Activated T-cell treated with anti-CD3 and anti-CD28 coated beads, Interleukin-2, amount 50 U/mL, for 24 hours (primary cell): ENCODE measurements around the gene EML1.
A peak's percentile ranks its signal among the peaks of the same experiment; 100 is the strongest.

Source experiments
- DNase-seq: peaks from one replicate; pipeline ENCODE4 v3.0.0-alpha.2; 2020
- H3K27ac Mint-ChIP-seq: 2 replicates; pipeline ENCODE4 v1.8.0; 2020; ENCODE audit warnings: mild to moderate bottlenecking, mixed read lengths
- H3K27me3 Mint-ChIP-seq: 2 replicates; pipeline ENCODE4 v1.8.0; 2020; ENCODE audit warnings: mixed read lengths
- H3K36me3 Mint-ChIP-seq: 2 replicates; pipeline ENCODE4 v1.8.0; 2020; ENCODE audit warnings: low read depth, mixed read lengths
- H3K4me1 Mint-ChIP-seq: 2 replicates; pipeline ENCODE4 v1.8.0; 2020; ENCODE audit warnings: low read depth, mixed read lengths
- H3K4me3 Mint-ChIP-seq: 2 replicates; pipeline ENCODE4 v1.8.0; 2020; ENCODE audit warnings: mild to moderate bottlenecking, moderate library complexity, mixed read lengths
- H3K9me3 Mint-ChIP-seq: 2 replicates; pipeline ENCODE4 v1.8.0; 2020; ENCODE audit warnings: mixed read lengths

Gene EML1

DNA sequence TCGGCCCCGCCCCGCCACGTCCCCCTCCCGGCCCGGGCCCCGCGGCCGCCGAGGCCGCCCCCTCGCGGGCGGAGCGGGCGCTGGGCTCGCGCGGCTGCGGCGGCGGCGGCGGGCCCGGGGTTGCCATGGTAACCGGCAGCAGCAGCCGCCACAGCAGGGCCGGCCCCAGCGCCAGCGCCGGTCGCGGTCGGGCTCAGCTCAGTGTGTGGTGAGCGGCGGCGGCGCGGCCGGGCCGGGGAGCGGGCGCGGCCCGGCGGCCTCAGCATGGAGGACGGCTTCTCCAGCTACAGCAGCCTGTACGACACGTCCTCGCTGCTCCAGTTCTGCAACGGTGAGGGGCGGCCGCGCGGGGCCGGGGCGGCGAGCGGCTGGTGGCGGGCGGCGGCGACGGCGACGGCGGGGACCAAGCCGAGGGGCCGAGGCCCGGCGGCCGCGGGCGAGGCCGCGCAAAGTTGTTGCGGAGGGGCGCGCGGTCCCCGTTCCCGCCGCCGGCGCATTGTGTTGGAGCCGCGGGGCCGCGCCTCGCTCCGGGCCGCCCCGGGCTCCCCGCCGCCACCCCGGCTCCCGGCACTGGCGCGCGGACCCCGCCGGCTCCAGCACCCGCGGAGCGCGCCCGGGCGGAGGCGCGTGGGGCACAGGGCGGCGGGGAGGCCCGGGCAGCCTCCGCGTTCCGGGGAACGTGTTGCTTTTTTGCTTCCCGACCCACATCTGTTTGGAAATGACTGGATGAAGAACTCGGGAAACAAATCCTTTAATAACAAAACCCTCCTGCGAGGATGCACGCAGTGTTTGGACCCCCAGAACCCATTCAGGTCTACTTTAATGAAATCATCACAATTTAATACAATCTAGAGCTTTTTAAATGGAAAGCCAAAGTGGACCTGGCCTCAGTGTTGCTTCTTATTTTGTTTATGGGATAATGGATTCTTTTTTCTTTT lies at the start of gene EML1:
TSS of gene EML1 (plus strand) at position 201 of the 938 bp plus-strand sequence. CDS start at position 265, 64 bp downstream.
- Mint-ChIP-seq H3K4me1 (peaks cover 20% of the 10 kb centered on the region), H3K36me3 (no peaks in the 10 kb centered on the region), H3K9me3 (no peaks in the 10 kb centered on the region)

DNA sequence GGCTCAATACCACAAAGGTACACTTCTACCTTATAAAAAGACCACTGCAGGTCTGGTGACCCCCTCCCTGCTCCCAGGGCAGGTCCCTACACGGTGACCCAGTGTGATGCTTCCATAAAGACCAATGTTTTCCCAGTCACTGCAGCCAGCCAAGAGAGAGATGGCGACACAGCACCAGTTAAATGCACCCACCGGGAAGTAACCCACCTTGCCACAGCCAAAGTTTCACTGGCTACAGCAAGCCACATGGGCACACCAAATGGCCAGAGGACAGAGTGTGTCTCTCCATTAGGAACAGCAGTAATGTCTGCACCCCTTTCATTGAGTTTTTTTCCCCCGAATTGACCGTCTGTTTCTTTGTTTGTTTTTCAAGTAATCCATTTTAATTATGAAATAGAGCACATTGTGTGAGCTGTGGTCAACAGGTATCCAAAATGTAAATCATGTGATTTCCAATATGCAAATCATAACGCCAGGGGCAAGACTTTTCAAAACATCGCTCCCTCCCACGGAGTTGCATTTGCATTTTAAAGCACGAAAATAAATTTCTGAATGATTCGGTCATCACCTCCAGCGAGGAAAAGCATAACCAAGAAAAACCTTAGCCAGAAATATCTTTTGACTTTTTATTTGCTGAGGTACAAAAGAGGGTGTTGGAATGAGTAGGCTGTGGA lies 48.9 kb upstream of the EML1 start:
- no peak for DNase-seq
- peaks cover 9% of the 10 kb centered on the region for H3K4me1 Mint-ChIP-seq
- H3K27me3 Mint-ChIP-seq, result peaks cover 38% of the 10 kb centered on the region
- no peaks in the 10 kb centered on the region for H3K9me3 Mint-ChIP-seq
- no peaks in the 10 kb centered on the region for H3K36me3 Mint-ChIP-seq
- no peak overlapping the region for H3K4me3 Mint-ChIP-seq
- H3K27ac Mint-ChIP-seq, result no peak overlapping the region

More for the DNA sequence above, at the start of gene EML1:
- Mint-ChIP-seq H3K27ac (peak within 1 kb of the TSS; percentile 38), H3K27me3 (peaks cover 49% of the 10 kb centered on the region), H3K4me3 (peak within 1 kb of the TSS; percentile 67)
- DNase-seq, result peak; percentile 82

- Mint-ChIP-seq H3K27me3 (peaks cover 35% of the 10 kb centered on the region), H3K4me1 (peaks cover 9% of the 10 kb centered on the region), H3K27ac (no peak overlapping the region), H3K4me3 (no peak overlapping the region), H3K9me3 (no peaks in the 10 kb centered on the region), H3K36me3 (no peaks in the 10 kb centered on the region)
- DNase-seq, result no peak
Observed at GRCh38 chr14:99744873-99745224, 48.4 kb upstream of the EML1 start.

GRCh38 chr14:99745307-99745951 lies 47.8 kb upstream of the EML1 start:
- H3K4me1 Mint-ChIP-seq, result peaks cover 9% of the 10 kb centered on the region
- H3K4me3 Mint-ChIP-seq, result no peak overlapping the region
- no peaks in the 10 kb centered on the region for H3K9me3 Mint-ChIP-seq
- no peak for DNase-seq
- H3K27me3 Mint-ChIP-seq, result peaks cover 38% of the 10 kb centered on the region
- no peak overlapping the region for H3K27ac Mint-ChIP-seq
- no peaks in the 10 kb centered on the region for H3K36me3 Mint-ChIP-seq

GRCh38 chr14:99747167-99747566 lies 46.0 kb upstream of the EML1 start:
- no peak for DNase-seq
- H3K9me3 Mint-ChIP-seq, result no peaks in the 10 kb centered on the region
- peaks cover 11% of the 10 kb centered on the region for H3K4me1 Mint-ChIP-seq
- peaks cover 49% of the 10 kb centered on the region for H3K27me3 Mint-ChIP-seq
- H3K27ac Mint-ChIP-seq, result no peak overlapping the region
- no peak overlapping the region for H3K4me3 Mint-ChIP-seq
- H3K36me3 Mint-ChIP-seq, result no peaks in the 10 kb centered on the region

DNA sequence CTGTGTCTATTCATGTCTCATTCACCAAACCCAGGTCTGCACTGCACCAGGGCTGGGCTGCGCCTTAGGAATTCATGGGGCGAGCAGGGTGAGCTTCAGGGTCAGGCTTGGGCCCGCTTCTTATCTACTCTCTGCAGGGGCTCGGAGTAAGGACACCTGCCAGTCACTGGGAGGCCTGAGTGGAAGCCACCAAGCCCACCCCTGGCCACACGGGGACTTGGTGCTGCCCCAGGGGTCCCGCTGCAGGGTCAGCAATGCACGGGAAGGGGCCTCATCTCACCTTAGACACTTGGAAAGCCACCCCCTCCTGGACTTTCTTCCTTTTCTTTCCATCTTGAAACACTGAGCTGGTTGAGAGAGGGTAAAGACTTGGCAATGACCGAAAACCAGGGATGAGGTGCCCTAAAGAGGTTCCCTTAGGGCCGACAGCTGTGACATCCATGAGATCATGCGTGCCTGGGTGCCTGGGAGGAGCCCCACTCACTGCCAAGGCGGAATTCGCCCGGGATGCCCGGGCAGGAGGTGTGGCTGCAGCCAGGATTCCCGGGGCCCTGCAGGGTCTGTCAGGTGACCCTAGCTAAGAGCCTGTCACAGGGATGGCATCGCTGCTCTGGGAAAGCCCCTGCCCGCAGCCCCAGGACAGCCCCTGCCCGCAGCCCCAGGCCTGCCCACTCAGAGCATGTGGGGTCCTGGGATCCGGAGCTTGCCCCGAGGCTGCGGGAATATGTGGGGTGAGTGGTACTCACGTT lies 45.5 kb upstream of the EML1 start:
- Mint-ChIP-seq H3K4me3 (no peak overlapping the region), H3K27me3 (peaks cover 49% of the 10 kb centered on the region), H3K9me3 (no peaks in the 10 kb centered on the region), H3K36me3 (no peaks in the 10 kb centered on the region), H3K4me1 (peaks cover 15% of the 10 kb centered on the region), H3K27ac (no peak overlapping the region)
- no peak for DNase-seq

- H3K27ac Mint-ChIP-seq, result no peak overlapping the region
- H3K9me3 Mint-ChIP-seq, result no peaks in the 10 kb centered on the region
- no peaks in the 10 kb centered on the region for H3K36me3 Mint-ChIP-seq
- H3K4me3 Mint-ChIP-seq, result no peak overlapping the region
- peaks cover 19% of the 10 kb centered on the region for H3K4me1 Mint-ChIP-seq
- no peak for DNase-seq
- H3K27me3 Mint-ChIP-seq, result peaks cover 52% of the 10 kb centered on the region
Observed at GRCh38 chr14:99748529-99748928, 44.7 kb upstream of the EML1 start.

GRCh38 chr14:99749142-99749541 lies 44.1 kb upstream of the EML1 start:
- H3K27me3 Mint-ChIP-seq, result peaks cover 58% of the 10 kb centered on the region
- DNase-seq, result no peak
- no peaks in the 10 kb centered on the region for H3K9me3 Mint-ChIP-seq
- H3K27ac Mint-ChIP-seq, result no peak overlapping the region
- no peak overlapping the region for H3K4me3 Mint-ChIP-seq
- peaks cover 22% of the 10 kb centered on the region for H3K4me1 Mint-ChIP-seq
- no peaks in the 10 kb centered on the region for H3K36me3 Mint-ChIP-seq

GRCh38 chr14:99749763-99750715 lies 43.2 kb upstream of the EML1 start:
- Mint-ChIP-seq H3K27ac (no peak overlapping the region), H3K27me3 (peaks cover 66% of the 10 kb centered on the region), H3K9me3 (no peaks in the 10 kb centered on the region), H3K4me1 (peaks cover 27% of the 10 kb centered on the region), H3K36me3 (no peaks in the 10 kb centered on the region), H3K4me3 (no peak overlapping the region)
- DNase-seq, result no peak

DNA sequence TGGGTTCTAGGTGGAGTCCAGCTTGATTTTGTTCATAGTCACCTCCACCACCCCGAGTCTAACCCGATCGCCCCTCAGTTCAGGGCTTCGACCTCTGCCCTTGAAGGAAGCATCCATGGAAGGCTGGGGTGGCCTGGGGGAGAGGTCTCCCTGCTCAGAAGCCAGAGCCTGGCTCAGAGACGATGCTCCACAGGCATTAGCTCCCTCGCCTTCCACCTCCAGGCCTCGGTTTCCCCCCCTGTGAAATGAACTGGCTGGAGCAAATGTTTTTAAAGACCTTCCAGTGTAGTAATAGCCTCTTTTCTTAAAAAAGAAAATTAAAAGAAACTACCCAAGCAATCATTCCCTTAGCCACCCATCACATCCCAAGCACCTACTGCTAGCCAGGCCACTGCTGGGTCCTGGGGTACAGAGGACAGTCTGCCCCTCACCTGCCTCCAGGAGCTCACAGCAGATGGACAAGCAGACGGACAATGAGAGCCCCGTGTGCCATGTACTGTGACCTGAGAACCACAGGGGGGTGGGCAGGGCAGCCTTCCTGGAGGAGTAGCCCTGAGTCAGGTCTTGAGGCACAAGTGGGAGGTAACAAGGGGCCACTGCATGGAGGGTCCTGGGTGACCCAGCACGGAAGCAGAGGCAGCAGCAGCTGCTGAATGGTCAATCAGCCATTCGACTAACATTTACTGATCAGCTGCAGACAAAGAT lies 42.3 kb upstream of the EML1 start:
- Mint-ChIP-seq H3K36me3 (no peaks in the 10 kb centered on the region), H3K27me3 (peaks cover 70% of the 10 kb centered on the region), H3K4me1 (peaks cover 26% of the 10 kb centered on the region), H3K27ac (no peak overlapping the region), H3K9me3 (no peaks in the 10 kb centered on the region), H3K4me3 (no peak overlapping the region)
- no peak for DNase-seq

DNA sequence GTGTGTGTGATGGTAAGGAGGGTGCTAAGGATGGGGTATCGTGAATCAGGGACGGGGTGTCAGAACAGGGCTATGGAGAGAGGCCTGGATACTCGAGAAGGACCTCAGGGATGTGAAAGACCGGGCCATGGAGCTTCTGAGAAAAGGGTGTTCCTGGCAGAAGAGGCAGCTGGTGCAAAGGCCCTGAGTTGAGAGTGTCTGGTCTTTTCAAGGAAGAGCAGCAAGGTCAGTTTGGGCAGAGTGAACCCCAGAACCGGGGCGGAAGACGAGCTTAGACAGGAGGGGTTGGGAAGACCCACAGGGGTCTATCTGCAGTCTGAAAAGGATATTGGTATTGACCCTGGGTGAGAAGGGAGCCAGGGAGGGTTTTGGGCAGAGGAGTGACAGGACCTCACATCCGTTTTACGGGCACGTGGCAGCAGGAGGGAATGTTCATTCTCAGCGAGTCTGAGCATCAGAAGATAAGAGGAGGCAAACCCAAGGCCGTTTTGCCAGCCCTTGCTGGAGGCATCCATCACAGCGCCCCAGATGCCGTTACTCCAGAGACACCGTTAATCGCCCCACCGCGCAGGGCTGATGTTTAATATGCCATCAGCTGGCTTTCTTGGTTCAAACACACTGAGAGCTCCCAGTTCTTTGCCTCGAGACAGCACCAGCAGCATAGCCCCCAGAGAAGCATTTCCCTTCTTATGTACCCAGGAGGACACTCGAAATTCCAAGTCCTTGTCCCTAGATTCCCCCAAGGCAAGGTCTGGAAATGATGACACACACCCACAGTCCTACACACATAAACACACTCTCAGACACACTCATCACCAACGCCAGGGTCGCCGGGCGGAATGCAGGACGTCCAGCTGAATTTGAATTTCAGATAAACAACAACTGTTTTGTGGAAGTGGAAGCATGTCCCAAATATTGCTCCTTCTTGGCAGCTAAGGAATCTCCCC lies 41.4 kb upstream of the EML1 start:
- Mint-ChIP-seq H3K27me3 (peaks cover 73% of the 10 kb centered on the region), H3K27ac (no peak overlapping the region), H3K9me3 (no peaks in the 10 kb centered on the region), H3K36me3 (no peaks in the 10 kb centered on the region), H3K4me1 (peaks cover 19% of the 10 kb centered on the region), H3K4me3 (no peak overlapping the region)
- DNase-seq, result no peak

DNA sequence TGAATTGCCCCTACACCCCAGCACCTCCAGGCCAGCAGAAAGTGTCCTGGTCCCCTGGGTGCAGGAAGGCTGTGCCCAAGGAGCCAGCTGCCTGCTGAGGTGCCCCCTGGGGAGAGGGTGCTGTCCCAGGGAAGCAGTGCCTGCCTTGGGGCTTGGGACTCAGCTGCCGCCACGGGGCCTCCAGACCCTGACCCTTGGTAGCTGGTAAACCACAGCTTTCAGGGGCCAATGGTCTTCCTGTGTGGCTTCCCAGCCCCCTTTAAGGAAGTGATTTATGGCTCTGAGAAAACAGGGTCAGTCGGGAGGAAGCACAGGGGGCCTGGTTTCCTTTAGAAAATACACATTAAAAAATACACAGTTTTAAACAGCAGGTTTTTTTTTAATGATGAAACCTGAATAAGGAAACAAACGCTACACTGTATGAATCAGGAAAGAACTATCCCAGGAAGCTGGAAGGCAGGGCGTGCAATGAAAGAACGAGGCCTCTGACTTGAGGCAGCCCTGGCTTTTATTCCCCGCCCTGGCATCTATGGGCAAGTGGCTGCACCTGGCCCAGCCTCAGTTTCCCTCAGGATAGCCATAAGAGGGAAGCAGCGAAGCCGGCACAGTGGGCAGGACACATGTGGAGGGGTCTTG lies 40.6 kb upstream of the EML1 start:
- Mint-ChIP-seq H3K9me3 (no peaks in the 10 kb centered on the region), H3K4me1 (peaks cover 18% of the 10 kb centered on the region), H3K4me3 (no peak overlapping the region), H3K27ac (no peak overlapping the region), H3K27me3 (peaks cover 70% of the 10 kb centered on the region), H3K36me3 (no peaks in the 10 kb centered on the region)
- DNase-seq, result no peak
